Urinary bladder (tissue), 4 donors: ENCODE results near the gene RUNDC3A. TPM values are rescaled to one million over a fixed set of nuclear protein-coding genes. Genes with fewer than 3 reads are reported as not detected.
A peak's percentile ranks its signal among the peaks of the same experiment; 100 is the strongest.

Source experiments
- DNase-seq: peaks from one replicate; pipeline ENCODE4 v3.0.0-alpha.2; 2015; ENCODE audit errors: extremely low spot score
- H3K27ac ChIP-seq: one replicate; pipeline ENCODE4 v1.5.1; 2013; ENCODE audit warnings: low read depth, mild to moderate bottlenecking, moderate library complexity
- H3K36me3 ChIP-seq: one replicate; pipeline ENCODE4 v1.6.1; 2013; ENCODE audit warnings: mild to moderate bottlenecking, moderate library complexity; ENCODE audit not compliant: insufficient read depth
- H3K4me1 ChIP-seq: one replicate; pipeline ENCODE4 v1.6.1; 2013; ENCODE audit warnings: mild to moderate bottlenecking, moderate library complexity; ENCODE audit not compliant: insufficient read depth
- H3K4me3 ChIP-seq: one replicate; pipeline ENCODE4 v1.5.1; 2013; ENCODE audit warnings: low read depth, low read length
- WGBS: extraction: QIAGEN DNeasy Blood & Tissue Kit; methylation state at CpG from one replicate; pipeline ENCODE4 v1.1.7; 2013; 5-methylcytosine and 5-hydroxymethylcytosine counted together
- polyA plus RNA-seq: library from polyadenylated mRNA; stranded (reverse); fragments of 200-250 nt; gene quantifications from one replicate; pipeline ENCODE4 v1.2.3, GENCODE V29; 2013
- total RNA-seq: library from RNA; depleted of rRNA; stranded (reverse); fragments of >200 nt; gene quantifications from one replicate; pipeline ENCODE4 v1.2.3, GENCODE V29; 2014
- donor health status: healthy with polysubstance abuse.
- donor health status: healthy.

The RUNDC3A gene
- total and polyA plus RNA-seq, 2 donors: 1.8 to 2.0 TPM

GRCh38 chr17:44348234-44348987, 40.0 kb downstream of the RUNDC3A start:
- 77% methylated on average over 9 of the region's 9 CpGs for WGBS
- no peak for DNase-seq
- no peak overlapping the region for H3K27ac ChIP-seq

DNA sequence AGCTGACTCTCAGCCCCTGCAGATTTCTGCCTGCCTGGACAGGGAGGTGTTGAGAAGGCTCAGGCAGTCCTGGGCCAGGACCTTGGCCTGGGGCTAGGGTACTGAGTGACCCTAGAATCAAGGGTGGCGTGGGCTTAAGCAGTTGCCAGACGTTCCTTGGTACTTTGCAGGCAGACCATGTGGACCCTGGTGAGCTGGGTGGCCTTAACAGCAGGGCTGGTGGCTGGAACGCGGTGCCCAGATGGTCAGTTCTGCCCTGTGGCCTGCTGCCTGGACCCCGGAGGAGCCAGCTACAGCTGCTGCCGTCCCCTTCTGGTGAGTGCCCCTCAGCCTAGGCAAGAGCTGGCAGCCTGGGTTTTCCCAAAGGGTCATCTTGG, 40.6 kb downstream of the RUNDC3A start:
- Histone ChIP-seq H3K36me3 (peaks cover 2% of the 10 kb centered on the region), H3K4me1 (no peaks in the 10 kb centered on the region), H3K4me3 (no peak overlapping the region), H3K27ac (no peak overlapping the region)
- WGBS: 86% methylated on average over 6 of the region's 6 CpGs
- no peak for DNase-seq

More at GRCh38 chr17:44348234-44348987, 40.0 kb downstream of the RUNDC3A start:
- Histone ChIP-seq H3K4me1 (no peaks in the 10 kb centered on the region), H3K4me3 (no peak overlapping the region), H3K36me3 (peaks cover 2% of the 10 kb centered on the region)

- WGBS: 90% methylated on average over 12 of the region's 12 CpGs
- peaks cover 2% of the 10 kb centered on the region for H3K36me3 ChIP-seq
- no peaks in the 10 kb centered on the region for H3K4me1 ChIP-seq
- no peak overlapping the region for H3K27ac ChIP-seq
- H3K4me3 ChIP-seq: no peak overlapping the region
- no peak for DNase-seq
Observed at GRCh38 chr17:44349553-44350070, 41.2 kb downstream of the RUNDC3A start.

GRCh38 chr17:44350733-44351226, 42.4 kb downstream of the RUNDC3A start:
- no peak for DNase-seq
- 64% methylated on average over 6 of the region's 6 CpGs for WGBS
- Histone ChIP-seq H3K4me3 (no peak overlapping the region), H3K36me3 (peaks cover 2% of the 10 kb centered on the region), H3K4me1 (no peaks in the 10 kb centered on the region), H3K27ac (no peak overlapping the region)

- Histone ChIP-seq H3K4me1 (no peaks in the 10 kb centered on the region), H3K27ac (no peak overlapping the region), H3K36me3 (peaks cover 2% of the 10 kb centered on the region), H3K4me3 (no peak overlapping the region)
- WGBS: 88% methylated on average over 8 of the region's 8 CpGs
- no peak for DNase-seq
Observed at GRCh38 chr17:44351464-44351863, 43.1 kb downstream of the RUNDC3A start.

DNA sequence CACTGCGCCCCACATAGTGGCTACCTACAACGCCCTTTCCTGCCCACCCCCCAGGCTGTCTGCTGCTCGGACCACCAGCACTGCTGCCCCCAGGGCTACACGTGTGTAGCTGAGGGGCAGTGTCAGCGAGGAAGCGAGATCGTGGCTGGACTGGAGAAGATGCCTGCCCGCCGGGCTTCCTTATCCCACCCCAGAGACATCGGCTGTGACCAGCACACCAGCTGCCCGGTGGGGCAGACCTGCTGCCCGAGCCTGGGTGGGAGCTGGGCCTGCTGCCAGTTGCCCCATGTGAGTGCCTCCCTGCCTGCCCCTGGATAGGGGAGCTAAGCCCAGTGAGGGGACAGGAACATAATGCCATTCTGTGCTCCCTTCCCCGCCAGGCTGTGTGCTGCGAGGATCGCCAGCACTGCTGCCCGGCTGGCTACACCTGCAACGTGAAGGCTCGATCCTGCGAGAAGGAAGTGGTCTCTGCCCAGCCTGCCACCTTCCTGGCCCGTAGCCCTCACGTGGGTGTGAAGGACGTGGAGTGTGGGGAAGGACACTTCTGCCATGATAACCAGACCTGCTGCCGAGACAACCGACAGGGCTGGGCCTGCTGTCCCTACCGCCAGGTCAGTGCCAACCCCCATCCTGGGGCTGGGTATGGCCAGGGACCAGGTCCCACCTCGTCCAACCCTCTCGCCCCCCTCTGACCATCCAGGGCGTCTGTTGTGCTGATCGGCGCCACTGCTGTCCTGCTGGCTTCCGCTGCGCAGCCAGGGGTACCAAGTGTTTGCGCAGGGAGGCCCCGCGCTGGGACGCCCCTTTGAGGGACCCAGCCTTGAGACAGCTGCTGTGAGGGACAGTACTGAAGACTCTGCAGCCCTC, 43.8 kb downstream of the RUNDC3A start:
- no peak overlapping the region for H3K4me3 ChIP-seq
- DNase-seq: no peak
- 83% methylated on average over 36 of the region's 36 CpGs for WGBS
- peaks cover 2% of the 10 kb centered on the region for H3K36me3 ChIP-seq
- no peaks in the 10 kb centered on the region for H3K4me1 ChIP-seq
- H3K27ac ChIP-seq: no peak overlapping the region

- Histone ChIP-seq H3K4me3 (peak overlapping the region; percentile 40), H3K27ac (no peak overlapping the region), H3K4me1 (no peaks in the 10 kb centered on the region), H3K36me3 (peaks cover 2% of the 10 kb centered on the region)
- DNase-seq: no peak
- 54% methylated on average over 22 of the region's 22 CpGs for WGBS
Observed at GRCh38 chr17:44352828-44353671, 44.6 kb downstream of the RUNDC3A start.

DNA sequence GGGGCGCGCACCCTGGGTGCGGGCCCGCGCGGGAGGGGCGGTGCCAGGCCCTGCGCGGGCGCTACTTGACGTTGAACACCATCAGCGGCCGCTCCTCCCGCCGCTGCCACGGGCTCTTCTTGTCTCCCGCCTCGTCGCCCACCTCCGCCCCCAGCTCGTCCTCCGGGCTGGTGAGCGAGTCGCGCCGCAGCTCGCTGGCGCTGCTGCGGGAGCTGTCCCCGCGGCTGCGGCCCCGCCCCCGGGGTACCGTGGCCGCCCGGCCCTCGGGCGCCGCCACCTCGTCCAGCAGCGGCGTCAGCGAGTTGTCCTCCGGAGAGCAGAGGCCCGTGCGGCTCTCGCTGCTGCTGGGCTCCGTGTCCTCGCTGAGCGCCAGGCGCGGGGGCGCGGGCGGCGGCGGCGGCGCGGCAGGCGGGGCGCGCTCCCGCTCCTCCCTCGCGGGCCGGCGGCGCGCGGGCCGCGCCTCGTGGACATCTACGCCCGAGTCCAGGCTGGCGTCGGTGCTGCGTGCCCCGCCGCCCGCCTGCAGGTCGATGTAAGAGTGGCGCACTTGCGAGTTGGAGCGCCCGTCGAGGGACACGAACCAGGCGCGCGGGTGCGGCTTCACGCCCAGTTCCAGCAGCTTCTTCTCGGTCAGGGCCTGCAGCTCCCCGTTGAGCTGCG, 45.4 kb downstream of the RUNDC3A start:
- Histone ChIP-seq H3K36me3 (peaks cover 2% of the 10 kb centered on the region), H3K4me1 (no peaks in the 10 kb centered on the region), H3K27ac (no peak overlapping the region), H3K4me3 (peak overlapping the region; percentile 40)
- no peak for DNase-seq
- 40% methylated on average over 98 of the region's 98 CpGs for WGBS

GRCh38 chr17:44354582-44355561, 46.5 kb downstream of the RUNDC3A start:
- H3K36me3 ChIP-seq: peaks cover 2% of the 10 kb centered on the region
- no peaks in the 10 kb centered on the region for H3K4me1 ChIP-seq
- H3K27ac ChIP-seq: no peak overlapping the region
- DNase-seq: no peak
- 53% methylated on average over 77 of the region's 77 CpGs for WGBS
- H3K4me3 ChIP-seq: peak overlapping the region; percentile 40

DNA sequence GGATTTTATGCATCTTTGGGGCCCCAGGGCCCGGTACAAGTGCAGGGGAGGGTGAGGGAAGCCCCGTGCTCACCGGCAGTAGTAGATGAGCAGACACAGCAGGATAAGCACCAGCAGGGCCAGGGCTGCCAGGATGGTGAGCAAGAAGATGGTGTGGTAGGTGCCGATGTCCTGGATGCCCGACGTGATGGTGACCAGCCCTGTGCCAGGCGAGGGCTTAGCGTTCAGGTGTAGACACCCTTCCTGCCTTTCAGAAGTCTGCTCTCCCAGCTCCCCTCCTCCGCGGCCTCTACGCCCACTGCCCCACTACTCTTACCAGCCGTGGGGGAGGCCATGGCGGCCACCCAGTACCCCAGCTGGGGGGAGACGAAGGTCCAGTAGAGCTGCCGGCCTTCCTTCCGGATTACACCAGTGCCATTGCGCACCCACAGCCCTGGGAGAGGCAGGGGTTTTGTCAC, 47.3 kb downstream of the RUNDC3A start:
- Histone ChIP-seq H3K36me3 (peaks cover 2% of the 10 kb centered on the region), H3K27ac (no peak overlapping the region), H3K4me3 (no peak overlapping the region), H3K4me1 (no peaks in the 10 kb centered on the region)
- DNase-seq: no peak
- WGBS: 86% methylated on average over 17 of the region's 17 CpGs

GRCh38 chr17:44356241-44356640, 47.8 kb downstream of the RUNDC3A start:
- Histone ChIP-seq H3K36me3 (peaks cover 2% of the 10 kb centered on the region), H3K27ac (no peak overlapping the region), H3K4me3 (no peak overlapping the region), H3K4me1 (no peaks in the 10 kb centered on the region)
- no peak for DNase-seq
- 92% methylated on average over 11 of the region's 11 CpGs for WGBS

DNA sequence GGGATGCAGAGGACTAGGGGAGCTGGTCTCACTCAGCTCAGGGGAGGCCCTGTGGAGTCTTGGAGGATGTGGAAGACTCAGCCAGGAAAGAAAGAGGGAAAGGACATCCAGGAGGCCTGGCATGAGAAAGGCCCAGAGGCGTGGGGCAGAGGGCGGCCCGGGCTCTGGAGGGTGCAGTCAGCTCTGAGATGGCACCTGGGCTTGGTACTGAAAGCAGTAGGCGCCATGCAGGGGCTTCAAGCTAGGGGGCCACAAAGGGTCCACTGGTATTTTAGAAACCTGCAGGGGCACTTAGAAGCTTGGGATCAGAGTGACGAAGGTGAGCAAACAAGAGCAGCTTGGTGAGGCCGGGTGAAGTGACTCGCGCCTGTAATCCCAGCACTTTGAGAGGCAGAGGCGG, 49.7 kb downstream of the RUNDC3A start:
- no peak overlapping the region for H3K27ac ChIP-seq
- no peak overlapping the region for H3K4me3 ChIP-seq
- 90% methylated on average over 9 of the region's 9 CpGs for WGBS

More for the DNA sequence above, 49.7 kb downstream of the RUNDC3A start:
- DNase-seq: no peak
- H3K4me1 ChIP-seq: no peaks in the 10 kb centered on the region
- no peaks in the 10 kb centered on the region for H3K36me3 ChIP-seq
